HG03159 (cell line): Measurements from ENCODE around the gene SIL1.

Experiments
- ATAC-seq: cut with Tn5 transposase; IDR thresholded peaks from one replicate; pipeline ENCODE4 v1.9.1; 2021; ENCODE audit warnings: mild to moderate bottlenecking, moderate library complexity; ENCODE audit not compliant: unreplicated experiment

SIL1 gene

GRCh38 chr5:138964647-138965201, 233.4 kb downstream of the SIL1 start:
- no peak for ATAC-seq

GRCh38 chr5:138963763-138964371, 234.3 kb downstream of the SIL1 start:
- ATAC-seq: no peak

GRCh38 chr5:138962614-138963370, 235.4 kb downstream of the SIL1 start:
- no peak for ATAC-seq

- no peak for ATAC-seq
Measured at GRCh38 chr5:138961729-138962128, 236.4 kb downstream of the SIL1 start.

- ATAC-seq: no peak
Measured at GRCh38 chr5:138961221-138961620, 236.9 kb downstream of the SIL1 start.

GRCh38 chr5:138960145-138960692, 237.9 kb downstream of the SIL1 start:
- ATAC-seq: no peak

GRCh38 chr5:138956801-138957200, 241.4 kb downstream of the SIL1 start:
- no peak for ATAC-seq

- ATAC-seq: no peak
Measured at GRCh38 chr5:138955671-138956295, 242.4 kb downstream of the SIL1 start.

- ATAC-seq: no peak
Measured at GRCh38 chr5:138955013-138955660, 243.0 kb downstream of the SIL1 start.

- ATAC-seq: no peak
Measured at GRCh38 chr5:138954257-138955012, 243.7 kb downstream of the SIL1 start.

- ATAC-seq: peak; percentile 71
Measured at GRCh38 chr5:138953387-138954256, 244.5 kb downstream of the SIL1 start.

- ATAC-seq: peak; percentile 9
Measured at GRCh38 chr5:138952962-138953361, 245.2 kb downstream of the SIL1 start.

GRCh38 chr5:138951986-138952735, 246.0 kb downstream of the SIL1 start:
- ATAC-seq: no peak

- ATAC-seq: no peak
Measured at GRCh38 chr5:138951091-138951985, 246.8 kb downstream of the SIL1 start.

- no peak for ATAC-seq
Measured at GRCh38 chr5:138950421-138951031, 247.6 kb downstream of the SIL1 start.

GRCh38 chr5:138949988-138950387, 248.2 kb downstream of the SIL1 start:
- no peak for ATAC-seq

- no peak for ATAC-seq
Measured at GRCh38 chr5:138949223-138949574, 249.0 kb downstream of the SIL1 start.
